GM21717 (cell line): ENCODE results near the gene GPC6.
"Not testable (repeated sequence)": the region's sequence is repeated elsewhere in the genome, so short reads cannot be mapped to it uniquely, and the experiment has no call there.

Experiments
- ATAC-seq: cut with Tn5 transposase; IDR thresholded peaks from one replicate; pipeline ENCODE4 v1.9.1; 2021; ENCODE audit warnings: mild to moderate bottlenecking, moderate library complexity; ENCODE audit not compliant: unreplicated experiment

GPC6 gene

GRCh38 chr13:93318534-93319254 is 92.1 kb downstream of the GPC6 start:
- ATAC-seq = no peak

- ATAC-seq = no peak
Observed at GRCh38 chr13:93320942-93321341, 94.3 kb downstream of the GPC6 start.

GRCh38 chr13:93323880-93324279 is 97.3 kb downstream of the GPC6 start:
- not testable (repeated sequence) for ATAC-seq

GRCh38 chr13:93325303-93326233 is 99.0 kb downstream of the GPC6 start:
- no peak for ATAC-seq

GRCh38 chr13:93326234-93326811 is 99.7 kb downstream of the GPC6 start:
- no peak for ATAC-seq

GRCh38 chr13:93328943-93329342 is 102.3 kb downstream of the GPC6 start:
- ATAC-seq = no peak

- ATAC-seq = no peak
Observed at GRCh38 chr13:93336728-93337127, 110.1 kb downstream of the GPC6 start.

GRCh38 chr13:93338030-93338429 is 111.4 kb downstream of the GPC6 start:
- no peak for ATAC-seq

GRCh38 chr13:93338906-93339305 is 112.3 kb downstream of the GPC6 start:
- no peak for ATAC-seq

- ATAC-seq = no peak
Observed at GRCh38 chr13:93339550-93339949, 112.9 kb downstream of the GPC6 start.

GRCh38 chr13:93341517-93341916 is 114.9 kb downstream of the GPC6 start:
- no peak for ATAC-seq

- ATAC-seq = no peak
Observed at GRCh38 chr13:93343097-93343496, 116.5 kb downstream of the GPC6 start.

GRCh38 chr13:93344048-93344705 is 117.6 kb downstream of the GPC6 start:
- ATAC-seq = no peak

GRCh38 chr13:93345024-93345423 is 118.4 kb downstream of the GPC6 start:
- ATAC-seq = no peak

- ATAC-seq = no peak
Observed at GRCh38 chr13:93345770-93346169, 119.2 kb downstream of the GPC6 start.

GRCh38 chr13:93352616-93353015 is 126.0 kb downstream of the GPC6 start:
- no peak for ATAC-seq

- ATAC-seq = no peak
Observed at GRCh38 chr13:93355094-93355493, 128.5 kb downstream of the GPC6 start.

- ATAC-seq = no peak
Observed at GRCh38 chr13:93356469-93356868, 129.9 kb downstream of the GPC6 start.

- no peak for ATAC-seq
Observed at GRCh38 chr13:93360021-93360420, 133.4 kb downstream of the GPC6 start.

GRCh38 chr13:93361703-93362102 is 135.1 kb downstream of the GPC6 start:
- no peak for ATAC-seq

- ATAC-seq = no peak
Observed at GRCh38 chr13:93364166-93364565, 137.6 kb downstream of the GPC6 start.
